HTR-8/SVneo (cell line): ENCODE data around the gene COPZ2.
A peak's percentile ranks its signal among the peaks of the same experiment; 100 is the strongest.
"Not testable (repeated sequence)": the region's sequence is repeated elsewhere in the genome, so short reads cannot be mapped to it uniquely, and the experiment has no call there.

ENCODE experiments used
- DNase-seq: peaks from one replicate; pipeline ENCODE4 v3.0.0; 2011; ENCODE audit warnings: low spot score, mixed read lengths; ENCODE audit not compliant: insufficient read length
- FAIRE-seq: peaks from 2 replicates; lab custom pipeline; 2011; peaks lifted over from hg19 to GRCh38; lab: Jason Lieb, UNC

The COPZ2 gene

DNA sequence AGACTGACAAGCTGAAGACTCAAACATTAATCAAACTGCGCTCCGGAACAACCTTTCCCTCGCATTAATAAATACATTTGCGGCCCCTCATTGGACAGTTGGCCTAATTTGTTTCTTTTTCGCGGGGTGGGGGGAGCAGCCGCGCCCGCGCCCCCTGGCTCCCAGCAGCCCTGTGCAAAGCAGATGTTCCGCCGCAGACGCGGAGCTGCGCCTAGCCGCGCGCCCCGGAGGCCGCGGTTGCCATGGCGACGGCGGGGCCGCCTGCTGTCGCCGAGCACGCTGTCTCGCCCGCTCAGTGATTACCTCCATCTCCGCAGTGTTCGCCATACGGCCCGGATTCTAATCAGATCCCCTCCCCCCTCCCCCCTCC, 25.5 kb downstream of the COPZ2 start:
- peak; percentile 59 for FAIRE-seq

DNA sequence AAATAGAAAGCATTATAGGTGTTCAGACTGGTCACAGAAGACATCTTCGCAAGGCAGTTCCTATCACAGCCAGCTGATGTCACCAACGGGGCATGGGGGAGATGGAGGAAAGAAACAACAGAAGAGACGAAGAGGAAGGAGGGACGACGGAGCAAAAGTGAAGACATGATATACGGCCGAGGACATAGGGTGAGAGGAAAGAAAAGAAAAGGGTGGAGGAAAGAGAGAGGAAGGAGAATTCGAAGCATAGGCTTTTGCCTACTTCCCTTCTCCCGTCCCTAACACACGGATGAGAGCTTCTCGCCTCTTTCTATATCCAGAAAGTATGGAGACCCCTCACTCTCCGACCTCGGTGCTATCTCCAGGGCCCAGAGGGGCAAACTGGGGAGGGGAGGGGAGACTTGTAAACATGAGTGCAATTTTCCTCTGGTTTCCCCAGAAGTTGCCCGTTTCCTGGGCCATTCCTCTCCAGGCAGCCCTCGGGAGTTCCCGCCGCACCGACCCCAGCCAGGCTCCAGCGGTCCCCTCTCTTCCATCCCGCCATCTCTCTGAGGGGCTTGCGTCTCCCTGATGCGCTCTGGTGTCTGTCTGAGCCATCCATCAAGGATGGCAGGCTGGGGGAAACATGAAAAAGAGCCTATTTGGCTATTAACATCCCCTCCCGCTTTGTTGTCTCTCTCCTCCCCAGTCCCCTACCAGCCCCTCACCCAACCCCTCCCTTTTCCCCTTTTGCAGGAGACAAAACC, 26.0 kb downstream of the COPZ2 start:
- no peak for FAIRE-seq
- peak; percentile 80 for DNase-seq

More for the DNA sequence above, 25.5 kb downstream of the COPZ2 start:
- DNase-seq = no peak

DNA sequence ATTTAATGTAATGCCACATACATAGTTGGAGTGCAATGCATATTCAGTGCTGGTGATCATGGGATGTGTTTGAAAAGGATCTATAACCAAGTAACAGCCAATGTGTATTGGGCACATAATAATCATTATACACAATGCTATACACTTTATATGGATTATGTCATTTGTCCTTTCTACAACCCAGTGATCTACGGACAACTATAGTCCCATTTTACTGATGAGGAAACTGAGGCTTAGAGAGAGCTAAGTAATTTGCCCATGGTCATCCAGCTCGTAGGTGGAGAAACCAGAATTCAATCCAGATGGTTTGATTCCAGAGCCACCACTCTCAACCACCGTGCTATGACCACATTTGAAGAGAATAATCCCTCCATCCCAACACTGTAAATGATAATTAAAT, 27.4 kb downstream of the COPZ2 start:
- DNase-seq (no peak), FAIRE-seq (no peak)

GRCh38 chr17:48006936-48007709, 30.5 kb downstream of the COPZ2 start:
- FAIRE-seq = no peak
- no peak for DNase-seq

DNA sequence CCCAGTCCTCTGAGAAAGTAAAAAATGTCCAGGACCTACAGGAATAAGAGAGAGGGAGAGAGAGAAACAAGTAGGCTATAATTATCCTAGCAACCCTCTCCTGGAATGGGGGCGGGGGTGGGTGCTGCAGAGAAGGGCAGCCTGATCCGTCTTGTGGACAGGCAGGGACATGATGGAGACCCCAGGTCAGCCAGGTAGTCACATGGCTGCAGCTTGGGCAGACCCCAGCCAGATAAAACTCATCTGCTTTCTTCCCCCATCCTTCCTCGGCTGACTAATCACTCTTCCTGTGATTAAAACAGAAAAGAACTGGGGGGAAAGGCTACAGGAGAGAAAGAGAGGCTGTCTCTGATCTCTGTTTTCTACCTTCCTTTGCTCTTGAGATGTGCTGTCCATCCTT, 32.6 kb downstream of the COPZ2 start:
- no peak for FAIRE-seq
- DNase-seq = no peak

GRCh38 chr17:48003417-48004151, 34.0 kb downstream of the COPZ2 start:
- FAIRE-seq = no peak
- no peak for DNase-seq

- DNase-seq (no peak), FAIRE-seq (no peak)
Observed at GRCh38 chr17:48002916-48003416, 34.6 kb downstream of the COPZ2 start.

DNA sequence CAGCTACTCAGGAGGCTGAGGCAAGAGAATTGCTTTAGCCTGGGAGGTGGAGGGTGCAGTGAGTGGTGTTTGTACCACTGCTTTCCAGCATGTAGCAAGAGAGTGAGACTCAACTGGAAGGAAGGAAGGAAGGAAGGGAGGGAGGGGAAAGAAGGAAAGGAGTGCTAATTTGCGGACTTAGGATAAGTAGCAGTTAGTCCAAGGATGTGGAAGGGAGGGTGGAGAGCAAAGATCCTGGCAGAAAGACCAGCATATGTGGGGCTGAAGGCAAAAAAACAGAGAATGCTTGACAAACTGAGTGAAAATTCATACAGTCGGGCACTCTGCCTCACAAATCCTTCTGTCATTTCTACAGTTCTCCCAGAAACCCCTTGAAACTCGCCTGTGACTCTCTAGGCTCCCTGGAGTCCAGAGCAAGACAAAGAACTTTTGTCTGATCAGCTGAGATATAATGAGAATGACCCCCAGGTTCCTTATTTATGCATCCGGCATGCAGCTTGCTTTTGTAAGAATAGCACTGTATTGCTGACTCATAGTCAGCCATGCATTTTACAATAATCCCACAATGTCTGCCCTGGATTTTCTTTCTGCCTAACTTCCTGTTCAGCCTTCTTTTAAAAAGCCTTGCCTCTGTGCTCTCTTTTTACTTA, 35.2 kb downstream of the COPZ2 start:
- peak; percentile 60 for DNase-seq
- no peak for FAIRE-seq

DNA sequence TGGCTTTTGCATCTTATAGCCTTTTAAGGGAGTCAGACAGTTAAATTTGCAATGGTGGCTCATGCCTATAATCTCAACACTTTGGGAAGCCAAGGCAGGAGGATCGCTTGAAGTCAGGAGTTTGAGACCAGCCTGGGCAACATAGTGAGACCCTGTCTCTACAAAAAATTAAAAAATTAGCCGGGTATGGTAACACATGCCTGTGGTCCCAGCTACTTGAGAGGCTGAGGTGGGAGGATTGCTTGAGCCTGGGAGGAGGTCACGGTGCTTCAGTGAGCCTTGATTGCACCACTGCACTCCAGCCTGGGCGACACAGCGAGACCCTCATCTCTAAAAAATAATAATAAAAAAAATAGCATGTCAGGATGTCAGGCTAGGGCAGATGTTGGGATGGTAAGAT, 35.9 kb downstream of the COPZ2 start:
- DNase-seq, FAIRE-seq: not testable (repeated sequence)

DNA sequence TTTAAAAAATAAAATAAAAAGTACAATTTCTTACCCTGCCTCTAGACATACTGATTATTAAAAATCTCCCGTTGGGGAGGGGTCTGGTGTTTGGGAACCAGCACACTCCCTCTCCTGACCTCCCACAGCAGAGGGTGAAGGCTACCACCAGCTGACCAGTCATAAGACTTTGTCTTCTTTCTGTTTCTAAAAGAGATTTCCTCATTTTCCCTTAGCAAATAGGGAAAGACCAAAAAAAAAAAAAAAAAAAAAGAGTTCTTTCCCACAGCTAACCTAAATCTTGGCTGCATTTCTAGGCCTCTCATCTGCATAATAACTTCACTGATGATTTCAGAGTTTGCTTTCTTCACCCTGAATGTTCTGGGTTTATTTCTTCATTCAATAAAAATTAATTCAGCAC, 36.4 kb downstream of the COPZ2 start:
- DNase-seq (no peak), FAIRE-seq (no peak)

DNA sequence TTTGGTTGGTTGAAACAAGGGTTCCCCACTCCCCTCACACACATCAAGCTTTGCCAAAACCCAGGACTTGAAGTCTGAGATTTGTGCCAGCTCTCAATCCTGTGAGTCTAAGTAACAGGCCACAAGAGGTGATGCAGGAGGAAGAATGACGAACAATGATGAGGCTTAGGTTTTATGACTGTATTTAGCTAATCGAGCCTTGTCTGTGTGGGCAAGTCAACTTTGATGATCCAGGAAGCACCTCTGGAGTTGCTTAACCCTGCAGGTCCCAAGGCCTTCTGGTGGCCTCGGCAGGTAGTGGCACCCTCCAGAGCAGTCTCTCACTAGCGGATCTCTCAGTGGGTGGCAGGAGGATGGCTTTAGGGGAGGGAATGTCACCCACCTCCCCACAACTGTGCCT, 38.0 kb downstream of the COPZ2 start:
- DNase-seq = no peak
- FAIRE-seq = no peak

GRCh38 chr17:47998044-47998443, 39.6 kb downstream of the COPZ2 start:
- FAIRE-seq (no peak), DNase-seq (no peak)

DNA sequence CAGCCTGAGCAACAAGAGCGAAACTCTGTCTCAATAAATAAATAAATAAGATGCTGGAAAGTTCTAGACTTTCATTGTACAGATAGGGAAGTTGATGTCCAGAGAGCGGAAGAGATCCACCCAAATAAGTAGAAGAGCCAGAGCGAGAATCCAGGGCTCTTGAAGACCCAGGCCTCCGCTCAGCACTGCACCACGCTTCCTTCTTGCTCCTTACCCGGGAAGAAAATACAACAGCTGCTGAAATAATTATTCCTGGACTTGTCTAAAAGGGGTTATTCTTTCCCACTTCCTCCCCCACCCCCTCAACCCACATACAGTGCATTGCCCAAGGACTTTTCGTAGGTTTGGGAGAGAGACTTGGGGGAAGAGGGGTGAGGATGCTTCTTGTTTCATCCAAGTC, 40.0 kb downstream of the COPZ2 start:
- no peak for FAIRE-seq

GRCh38 chr17:47996201-47996600, 41.4 kb downstream of the COPZ2 start:
- no peak for FAIRE-seq
- no peak for DNase-seq

More for the DNA sequence above, 40.0 kb downstream of the COPZ2 start:
- DNase-seq = no peak

GRCh38 chr17:47995241-47995935, 42.2 kb downstream of the COPZ2 start:
- DNase-seq = no peak
- no peak for FAIRE-seq

DNA sequence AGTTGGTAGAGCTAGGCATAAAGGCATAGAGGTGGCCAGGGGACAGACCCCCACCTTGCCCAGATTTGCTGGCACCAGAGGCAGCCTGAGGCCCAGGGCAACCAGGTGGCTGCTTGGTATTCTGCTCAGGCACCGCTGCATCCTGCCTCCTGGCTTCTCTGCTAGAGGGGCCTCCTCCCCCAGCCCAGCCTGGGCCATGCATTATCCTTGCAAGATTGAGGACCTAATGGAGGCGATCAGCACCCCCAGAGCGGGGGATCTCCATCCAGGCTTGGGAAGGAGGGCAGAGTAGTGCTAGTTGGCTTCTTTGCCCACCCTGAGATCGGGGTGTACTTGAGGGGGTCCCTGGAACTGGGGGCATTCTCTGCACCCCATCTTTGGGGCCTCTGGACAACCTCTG, 42.9 kb downstream of the COPZ2 start:
- FAIRE-seq (no peak), DNase-seq (no peak)

DNA sequence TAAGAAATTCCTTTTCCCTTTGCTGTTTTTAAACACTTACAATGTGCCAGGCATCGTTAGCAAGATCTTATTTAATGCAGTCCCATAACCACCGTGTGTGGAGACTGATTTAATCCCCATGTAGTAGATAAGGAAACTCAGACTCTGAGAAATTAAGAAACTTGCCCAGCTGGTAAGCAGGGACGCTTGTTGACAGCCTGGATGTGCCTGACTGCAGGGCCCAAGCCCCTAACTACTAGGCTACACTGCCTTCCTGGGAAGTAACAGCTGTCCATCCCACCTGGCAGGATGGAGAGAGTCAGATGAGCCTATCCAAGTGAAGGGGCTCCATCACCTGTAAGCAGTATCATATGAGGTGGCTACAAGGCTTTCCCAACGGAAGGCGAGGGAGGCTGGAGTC, 43.6 kb downstream of the COPZ2 start:
- no peak for FAIRE-seq
- DNase-seq = no peak

DNA sequence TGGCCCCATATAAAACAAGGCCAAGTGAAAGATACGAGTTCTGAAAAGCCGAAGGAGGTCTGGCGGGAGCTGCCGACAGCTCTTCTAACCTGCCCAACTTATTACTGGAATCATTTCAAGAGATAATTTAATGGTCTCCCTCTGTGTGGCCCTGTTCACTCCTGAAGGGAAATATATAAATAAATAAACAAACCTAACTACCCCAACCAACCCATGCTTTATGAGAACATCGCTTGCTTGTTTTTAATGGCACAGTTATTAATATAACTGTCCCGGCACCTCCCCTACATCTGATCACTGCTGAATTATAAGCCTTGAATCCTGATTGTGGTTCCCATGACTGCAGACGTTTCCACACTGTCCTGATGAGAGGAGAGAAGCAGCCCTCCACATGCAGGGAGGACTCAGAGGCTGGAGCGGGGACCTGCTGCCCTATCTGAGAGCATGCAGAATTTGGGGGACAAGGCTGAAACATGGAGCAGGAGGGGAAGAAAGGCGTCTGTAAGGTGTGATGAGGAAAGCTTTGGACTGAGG, 44.5 kb downstream of the COPZ2 start:
- DNase-seq (no peak), FAIRE-seq (no peak)

DNA sequence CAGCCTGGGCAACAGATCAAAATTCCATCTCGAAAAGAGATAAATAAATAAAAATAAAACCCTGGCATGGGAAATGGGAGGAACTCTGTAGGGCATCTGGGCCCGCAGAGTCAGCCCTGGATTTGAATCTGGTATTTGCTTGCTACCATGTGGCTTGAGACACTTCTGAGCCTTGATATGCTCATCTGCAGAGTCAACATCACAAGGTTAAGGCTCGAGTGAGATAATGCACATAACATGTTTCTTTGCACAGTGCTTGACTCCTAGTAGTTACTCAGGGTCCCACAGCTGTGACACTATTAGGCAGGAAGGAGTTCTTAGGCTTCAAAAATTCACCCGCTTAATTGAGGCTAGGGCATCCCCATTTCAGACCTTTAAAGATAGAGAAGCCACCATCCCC, 45.4 kb downstream of the COPZ2 start:
- FAIRE-seq (no peak), DNase-seq (no peak)
